CD8-positive, alpha-beta memory T cell (primary cell): ENCODE results near the gene CYP27C1. TPM values are rescaled to one million over a fixed set of nuclear protein-coding genes. Genes with fewer than 3 reads are reported as not detected.

Experiments
- CTCF ChIA-PET: fragments of 350-600 bp; sonication (Branson Sonifier 250); formaldehyde crosslinking; loops from one replicate; lab custom pipeline; 2021; ENCODE audit warnings: antibody characterized with exemption; lab: Charles Lee
- POLR2A ChIA-PET: fragments of 350-600 bp; sonication (Branson Sonifier 250); formaldehyde crosslinking; loops from one replicate; lab custom pipeline; 2021; ENCODE audit warnings: antibody characterized with exemption; lab: Charles Lee
- DNase-seq, 5 donors: peaks; one replicate each; pipeline versions ENCODE4 v3.0.0 to v3.0.0-alpha.2; 2020 to 2022; ENCODE audit warnings: mixed read lengths in 1 of 5
- H3K27ac ChIP-seq: one replicate; pipeline ENCODE4 v1.7.0; 2013; ENCODE audit warnings: low read depth, mild to moderate bottlenecking, low read length, moderate library complexity
- H3K27me3 ChIP-seq: 2 replicates; pipeline ENCODE4 v1.7.0; 2013; ENCODE audit warnings: low read length, mild to moderate bottlenecking; ENCODE audit not compliant: insufficient read depth, poor library complexity, severe bottlenecking
- H3K36me3 ChIP-seq: 2 replicates; pipeline ENCODE4 v1.7.0; 2013; ENCODE audit warnings: mild to moderate bottlenecking, low read length, moderate library complexity; ENCODE audit not compliant: insufficient read depth
- H3K4me1 ChIP-seq: 2 replicates; pipeline ENCODE4 v1.7.0; 2013; ENCODE audit warnings: mild to moderate bottlenecking, low read length, moderate library complexity; ENCODE audit not compliant: insufficient read depth
- H3K4me3 ChIP-seq: 2 replicates; pipeline ENCODE4 v1.7.0; 2013; ENCODE audit warnings: mild to moderate bottlenecking, low read length
- H3K9me3 ChIP-seq: 2 replicates; pipeline ENCODE4 v1.7.0; 2013; ENCODE audit warnings: mild to moderate bottlenecking, low read length
- H3K27ac Mint-ChIP-seq, 8 donors: one replicate each; pipeline ENCODE4 v1.8.0; 2020 to 2021; ENCODE audit warnings: mixed read lengths in 8 of 8, mild to moderate bottlenecking in 6 of 8, inconsistent platforms in 3 of 8, moderate library complexity in 3 of 8
- H3K27me3 Mint-ChIP-seq, 2 donors: one replicate each; pipeline ENCODE4 v1.8.0; 2020 to 2021; ENCODE audit warnings: mixed read lengths in 2 of 2, mild to moderate bottlenecking in 1 of 2, moderate library complexity in 1 of 2
- H3K36me3 Mint-ChIP-seq, 3 donors: one replicate each; pipeline ENCODE4 v1.8.0; 2020 to 2021; ENCODE audit warnings: mixed read lengths in 3 of 3, inconsistent platforms in 1 of 3, mild to moderate bottlenecking in 1 of 3
- H3K4me1 Mint-ChIP-seq, 3 donors: one replicate each; pipeline ENCODE4 v1.8.0; 2020 to 2021; ENCODE audit warnings: mixed read lengths in 3 of 3, inconsistent platforms in 1 of 3, mild to moderate bottlenecking in 1 of 3
- H3K4me3 Mint-ChIP-seq, 7 donors: one replicate each; pipeline ENCODE4 v1.8.0; 2020 to 2021; ENCODE audit warnings: mixed read lengths in 7 of 7, mild to moderate bottlenecking in 6 of 7, moderate library complexity in 4 of 7, inconsistent platforms in 2 of 7
- H3K9me3 Mint-ChIP-seq, 5 donors: one replicate each; pipeline ENCODE4 v1.8.0; 2020 to 2022; ENCODE audit warnings: mixed read lengths in 5 of 5, mild to moderate bottlenecking in 3 of 5, moderate library complexity in 2 of 5, inconsistent platforms in 1 of 5
- polyA plus RNA-seq: library from polyadenylated mRNA; unstranded; fragments of 300-500 nt; fragmentation: Illumina TruSeq; gene quantifications from one replicate; pipeline ENCODE4 v1.2.3, GENCODE V29; 2021
- total RNA-seq, 2 experiments: library from RNA; stranded (reverse); gene quantifications; one replicate each; pipeline ENCODE4 v1.2.3, GENCODE V29; 2021

The CYP27C1 gene
- total RNA-seq (not detected), polyA plus RNA-seq (not detected)

DNA sequence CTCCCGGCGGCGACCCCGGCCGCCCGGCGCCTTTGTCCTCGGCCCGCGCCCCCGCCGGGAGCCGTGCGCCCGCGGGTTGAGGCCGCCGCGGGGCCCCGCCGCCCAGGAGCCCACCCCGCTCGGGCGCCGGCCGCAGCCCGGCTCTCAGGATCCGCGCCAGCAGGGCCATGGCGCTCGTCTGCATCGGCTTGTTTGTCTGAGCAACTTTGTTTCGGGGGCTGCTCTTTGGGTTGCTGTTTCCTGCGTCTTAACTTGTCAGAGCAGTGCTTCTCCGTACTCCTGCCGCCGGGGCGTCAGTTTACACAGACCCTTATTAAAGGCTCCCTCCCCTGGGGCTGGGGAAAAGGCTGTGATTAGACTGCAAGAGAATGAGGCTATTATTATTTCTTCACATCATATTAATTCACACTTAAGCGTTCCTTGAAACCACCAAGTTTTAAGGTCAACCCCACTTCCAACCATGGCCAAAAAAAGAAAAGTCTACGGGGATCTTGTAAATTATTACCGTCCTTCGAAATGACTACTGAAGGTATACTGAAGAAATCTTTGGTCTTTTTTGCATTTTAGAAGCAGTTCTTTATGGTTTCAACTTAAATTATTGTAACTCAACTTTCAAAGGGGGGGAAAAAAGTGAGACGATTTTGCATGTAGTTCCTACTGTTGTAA lies at the start of gene CYP27C1:
CYP27C1 (minus strand) TSS at position 198 of the 666 bp plus-strand sequence; CDS start at position 169, 29 bp downstream.
- H3K4me3 Mint-ChIP-seq: peak within 1 kb of the TSS; percentile 75 to 92 (median 79)
- peaks cover 3 to 9% (median 5%) of the 10 kb centered on the region in 5 donors for H3K9me3 Mint-ChIP-seq
- no peaks in the 10 kb centered on the region for H3K36me3 Mint-ChIP-seq
- H3K4me3 ChIP-seq: no peak within 1 kb of the TSS
- H3K9me3 ChIP-seq: no peaks in the 10 kb centered on the region
- no peak within 1 kb of the TSS for H3K27ac ChIP-seq
- H3K27ac Mint-ChIP-seq: peak within 1 kb of the TSS in 2 of 8 donors; percentile 27 to 58
- peaks cover 7% of the 10 kb centered on the region for H3K4me1 ChIP-seq
- H3K36me3 ChIP-seq: no peaks in the 10 kb centered on the region
- H3K27me3 ChIP-seq: peaks cover 21% of the 10 kb centered on the region
- peaks cover 11 to 24% (median 20%) of the 10 kb centered on the region in 3 donors for H3K4me1 Mint-ChIP-seq
- ChIA-PET CTCF (no interaction called here), POLR2A (no interaction called here)
- peaks cover 58 to 68% of the 10 kb centered on the region in 2 donors for H3K27me3 Mint-ChIP-seq
- DNase-seq: no peak

DNA sequence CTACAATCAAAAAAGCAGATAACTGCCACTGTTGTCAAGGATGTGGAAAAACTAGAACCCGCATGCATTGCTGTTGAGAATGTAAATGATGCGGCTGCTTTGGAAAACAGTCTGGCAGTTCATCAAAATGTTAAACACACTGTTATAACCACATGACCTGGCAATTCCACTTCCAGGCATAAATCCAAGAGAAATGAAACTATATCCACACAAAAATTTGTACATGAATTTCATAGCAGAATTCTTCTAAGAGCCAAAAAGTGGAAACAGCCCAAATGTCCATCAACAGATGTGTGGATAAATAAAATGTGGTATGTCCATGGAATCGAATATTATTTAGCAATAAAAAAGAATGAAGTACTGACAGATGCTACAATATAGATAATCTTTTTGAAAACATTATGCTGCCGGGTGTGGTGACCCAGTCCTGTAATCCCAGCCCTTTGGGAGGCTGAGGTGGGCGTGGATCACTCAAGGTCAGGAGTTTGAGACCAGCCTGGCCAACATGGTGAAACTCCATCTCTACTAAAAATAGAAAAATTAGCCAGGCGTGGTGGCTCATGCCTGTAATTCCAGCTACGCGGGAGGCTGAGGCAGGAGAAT lies 41.8 kb upstream of the CYP27C1 start:
- Mint-ChIP-seq H3K4me3 (no peak overlapping the region), H3K9me3 (no peaks in the 10 kb centered on the region), H3K36me3 (peaks cover 12 to 85% (median 24%) of the 10 kb centered on the region in 3 donors), H3K4me1 (no peaks in the 10 kb centered on the region), H3K27ac (no peak overlapping the region), H3K27me3 (no peaks in the 10 kb centered on the region)
- H3K27ac ChIP-seq: no peak overlapping the region
- CTCF ChIA-PET: no interaction called here
- DNase-seq: no peak
- H3K27me3 ChIP-seq: no peaks in the 10 kb centered on the region
- H3K9me3 ChIP-seq: no peaks in the 10 kb centered on the region
- peaks cover 31% of the 10 kb centered on the region for H3K36me3 ChIP-seq
- no peak overlapping the region for H3K4me3 ChIP-seq
- POLR2A ChIA-PET: no interaction called here
- H3K4me1 ChIP-seq: no peaks in the 10 kb centered on the region

GRCh38 chr2:127259355-127259754 lies 39.3 kb upstream of the CYP27C1 start:
- Mint-ChIP-seq H3K27me3 (no peaks in the 10 kb centered on the region), H3K27ac (peak overlapping the region in 3 of 8 donors; percentile 42 to 58 (median 54)), H3K4me1 (peaks cover 0 to 5% (median 0%) of the 10 kb centered on the region in 3 donors), H3K4me3 (no peak overlapping the region), H3K9me3 (no peaks in the 10 kb centered on the region), H3K36me3 (peaks cover 11 to 85% (median 30%) of the 10 kb centered on the region in 3 donors)
- POLR2A ChIA-PET: no interaction called here
- H3K4me3 ChIP-seq: no peak overlapping the region
- DNase-seq: no peak
- no peaks in the 10 kb centered on the region for H3K9me3 ChIP-seq
- no peak overlapping the region for H3K27ac ChIP-seq
- H3K4me1 ChIP-seq: no peaks in the 10 kb centered on the region
- CTCF ChIA-PET: no interaction called here
- no peaks in the 10 kb centered on the region for H3K27me3 ChIP-seq
- H3K36me3 ChIP-seq: peaks cover 29% of the 10 kb centered on the region

DNA sequence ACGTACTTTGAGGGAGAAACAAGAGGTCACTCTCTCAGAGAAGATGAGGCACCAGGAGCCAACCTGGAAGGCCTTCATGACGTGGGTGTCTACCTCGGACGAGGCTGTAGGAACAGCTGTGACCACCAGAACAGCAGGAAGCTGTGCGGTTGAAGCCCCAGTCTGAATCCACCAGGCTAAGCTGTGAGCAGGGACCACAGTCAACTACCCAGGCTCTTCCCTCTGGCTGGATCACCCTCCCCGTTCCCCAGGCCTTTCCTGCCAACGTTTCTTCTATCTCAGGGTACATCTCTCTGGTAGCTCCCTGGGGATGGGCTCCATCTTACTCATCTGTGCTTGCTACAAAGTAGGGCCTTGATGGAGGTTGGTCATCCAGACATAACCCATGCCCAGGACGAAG lies 36.8 kb upstream of the CYP27C1 start:
- Histone ChIP-seq H3K4me1 (no peaks in the 10 kb centered on the region), H3K36me3 (peaks cover 29% of the 10 kb centered on the region), H3K27ac (no peak overlapping the region), H3K4me3 (no peak overlapping the region), H3K27me3 (no peaks in the 10 kb centered on the region), H3K9me3 (no peaks in the 10 kb centered on the region)
- no peaks in the 10 kb centered on the region for H3K27me3 Mint-ChIP-seq
- peaks cover 7 to 67% (median 29%) of the 10 kb centered on the region in 3 donors for H3K36me3 Mint-ChIP-seq
- peak overlapping the region in 2 of 8 donors; percentile 57 to 82 for H3K27ac Mint-ChIP-seq
- ChIA-PET POLR2A (no interaction called here), CTCF (no interaction called here)
- no peak for DNase-seq
- no peaks in the 10 kb centered on the region for H3K9me3 Mint-ChIP-seq
- H3K4me3 Mint-ChIP-seq: no peak overlapping the region
- H3K4me1 Mint-ChIP-seq: peaks cover 0 to 5% (median 0%) of the 10 kb centered on the region in 3 donors

- H3K36me3 Mint-ChIP-seq: peaks cover 7 to 65% (median 31%) of the 10 kb centered on the region in 3 donors
- H3K36me3 ChIP-seq: peaks cover 28% of the 10 kb centered on the region
Measured at GRCh38 chr2:127256381-127256780, 36.3 kb upstream of the CYP27C1 start.

DNA sequence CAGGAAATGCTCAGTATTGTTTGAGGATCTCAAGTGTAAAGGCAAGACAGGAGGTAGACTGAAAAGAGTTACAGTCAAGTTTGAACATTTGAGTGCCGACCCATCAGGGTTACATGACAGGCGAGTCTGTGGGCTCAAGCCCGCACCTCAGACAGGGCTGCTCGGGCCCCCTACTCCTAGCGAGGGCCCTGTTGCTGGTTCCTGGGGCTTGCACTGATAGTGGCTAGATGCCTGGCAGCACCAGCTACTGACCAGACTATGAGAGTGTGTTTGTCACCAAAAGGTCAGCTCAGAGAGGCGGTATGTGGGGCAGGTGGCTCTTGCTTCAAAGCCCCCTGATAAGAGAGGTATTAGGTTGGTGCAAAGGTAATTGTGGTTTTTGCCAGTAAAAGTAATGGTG lies 35.6 kb upstream of the CYP27C1 start:
- Mint-ChIP-seq H3K27ac (peak overlapping the region in 2 of 8 donors; percentile 17 to 37), H3K36me3 (peaks cover 7 to 61% (median 33%) of the 10 kb centered on the region in 3 donors), H3K27me3 (no peaks in the 10 kb centered on the region), H3K4me1 (peaks cover 0 to 5% (median 0%) of the 10 kb centered on the region in 3 donors), H3K4me3 (no peak overlapping the region), H3K9me3 (no peaks in the 10 kb centered on the region)
- Histone ChIP-seq H3K27ac (no peak overlapping the region), H3K9me3 (no peaks in the 10 kb centered on the region), H3K4me1 (no peaks in the 10 kb centered on the region), H3K4me3 (no peak overlapping the region), H3K27me3 (no peaks in the 10 kb centered on the region), H3K36me3 (peaks cover 21% of the 10 kb centered on the region)
- ChIA-PET POLR2A (no interaction called here), CTCF (no interaction called here)
- DNase-seq: no peak

More at GRCh38 chr2:127256381-127256780, 36.3 kb upstream of the CYP27C1 start:
- no peaks in the 10 kb centered on the region for H3K27me3 ChIP-seq
- H3K9me3 ChIP-seq: no peaks in the 10 kb centered on the region
- H3K27ac ChIP-seq: no peak overlapping the region
- CTCF ChIA-PET: no interaction called here
- H3K27me3 Mint-ChIP-seq: no peaks in the 10 kb centered on the region
- POLR2A ChIA-PET: no interaction called here
- no peaks in the 10 kb centered on the region for H3K4me1 ChIP-seq
- H3K4me3 Mint-ChIP-seq: no peak overlapping the region
- H3K27ac Mint-ChIP-seq: peak overlapping the region in 1 of 8 donors; percentile 68
- DNase-seq: no peak
- no peak overlapping the region for H3K4me3 ChIP-seq
- H3K9me3 Mint-ChIP-seq: no peaks in the 10 kb centered on the region
- H3K4me1 Mint-ChIP-seq: peaks cover 0 to 5% (median 0%) of the 10 kb centered on the region in 3 donors

DNA sequence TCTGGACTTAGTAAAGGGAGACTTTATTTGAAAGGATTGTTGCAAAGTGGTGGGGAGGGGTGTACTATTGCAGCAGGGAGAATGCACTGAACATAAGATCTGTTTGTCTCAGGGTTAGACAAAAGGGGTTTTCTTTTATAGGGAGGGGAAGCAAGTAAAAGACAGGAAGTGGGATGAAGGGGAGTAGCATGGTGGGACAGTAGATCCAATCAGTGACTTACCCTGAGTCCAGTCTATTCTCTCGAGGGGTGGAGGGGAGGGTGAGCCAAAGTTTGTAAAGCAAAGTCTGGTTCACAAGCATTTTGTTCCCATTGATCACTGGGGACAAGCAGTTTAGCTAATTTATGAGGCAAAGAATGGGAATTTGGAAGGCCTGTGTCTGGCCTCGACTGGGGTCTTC lies 35.0 kb upstream of the CYP27C1 start:
- DNase-seq: no peak
- no peak overlapping the region for H3K27ac ChIP-seq
- no peaks in the 10 kb centered on the region for H3K9me3 ChIP-seq
- Mint-ChIP-seq H3K4me1 (peaks cover 0 to 5% (median 0%) of the 10 kb centered on the region in 3 donors), H3K9me3 (no peaks in the 10 kb centered on the region), H3K4me3 (no peak overlapping the region), H3K36me3 (peaks cover 7 to 55% (median 32%) of the 10 kb centered on the region in 3 donors), H3K27ac (peak overlapping the region in 5 of 8 donors; percentile 6 to 72 (median 31)), H3K27me3 (no peaks in the 10 kb centered on the region)
- ChIA-PET POLR2A (no interaction called here), CTCF (no interaction called here)
- no peaks in the 10 kb centered on the region for H3K4me1 ChIP-seq
- no peak overlapping the region for H3K4me3 ChIP-seq
- no peaks in the 10 kb centered on the region for H3K27me3 ChIP-seq
- peaks cover 16% of the 10 kb centered on the region for H3K36me3 ChIP-seq

- Mint-ChIP-seq H3K9me3 (no peaks in the 10 kb centered on the region), H3K4me1 (peaks cover 0 to 5% (median 0%) of the 10 kb centered on the region in 3 donors), H3K36me3 (peaks cover 5 to 48% (median 26%) of the 10 kb centered on the region in 3 donors), H3K27me3 (no peaks in the 10 kb centered on the region), H3K4me3 (no peak overlapping the region), H3K27ac (peak overlapping the region in 3 of 8 donors; percentile 28 to 68 (median 31))
- H3K27me3 ChIP-seq: no peaks in the 10 kb centered on the region
- ChIA-PET POLR2A (no interaction called here), CTCF (no interaction called here)
- H3K36me3 ChIP-seq: peaks cover 9% of the 10 kb centered on the region
- H3K4me3 ChIP-seq: no peak overlapping the region
- DNase-seq: no peak
- H3K27ac ChIP-seq: no peak overlapping the region
- no peaks in the 10 kb centered on the region for H3K4me1 ChIP-seq
- no peaks in the 10 kb centered on the region for H3K9me3 ChIP-seq
Measured at GRCh38 chr2:127254386-127254981, 34.4 kb upstream of the CYP27C1 start.
